Measurements from ENCODE around the gene RFXAP.
"Not testable (repeated sequence)": the region's sequence is repeated elsewhere in the genome, so short reads cannot be mapped to it uniquely, and the experiment has no call there.

Gene RFXAP

GRCh38 chr13:36818804-36819738, at the start of gene RFXAP:
RFXAP (plus strand) TSS chr13:36819222; CDS start chr13:36819358, 136 bp downstream.
- Mint-ChIP-seq H3K4me3 (peak within 1 kb of the TSS; percentile 92), H3K4me1 (ENCODE audit: low read depth) (peaks cover 55% of the 10 kb centered on the region), H3K27me3 (peaks cover 13% of the 10 kb centered on the region), H3K27ac (peak within 1 kb of the TSS; percentile 95), H3K36me3 (ENCODE audit: low read depth) (peaks cover 39% of the 10 kb centered on the region), H3K9me3 (no peaks in the 10 kb centered on the region)
- DNase-seq: peak; percentile 94

- H3K27ac Mint-ChIP-seq: no peak overlapping the region
- no peak for DNase-seq
- no peaks in the 10 kb centered on the region for H3K4me1 Mint-ChIP-seq (ENCODE audit: low read depth)
- no peak overlapping the region for H3K4me3 Mint-ChIP-seq
- peaks cover 3% of the 10 kb centered on the region for H3K9me3 Mint-ChIP-seq
- H3K27me3 Mint-ChIP-seq: peaks cover 19% of the 10 kb centered on the region
- no peaks in the 10 kb centered on the region for H3K36me3 Mint-ChIP-seq (ENCODE audit: low read depth)
Observed at GRCh38 chr13:36769545-36769944, 49.5 kb upstream of the RFXAP start.

GRCh38 chr13:36770741-36771140, 48.3 kb upstream of the RFXAP start:
- peaks cover 10% of the 10 kb centered on the region for H3K27me3 Mint-ChIP-seq
- DNase-seq: no peak
- no peaks in the 10 kb centered on the region for H3K4me1 Mint-ChIP-seq (ENCODE audit: low read depth)
- peaks cover 3% of the 10 kb centered on the region for H3K9me3 Mint-ChIP-seq
- H3K4me3 Mint-ChIP-seq: no peak overlapping the region
- no peak overlapping the region for H3K27ac Mint-ChIP-seq
- H3K36me3 Mint-ChIP-seq (ENCODE audit: low read depth): no peaks in the 10 kb centered on the region

- no peak for DNase-seq
- Mint-ChIP-seq H3K36me3 (ENCODE audit: low read depth) (no peaks in the 10 kb centered on the region), H3K4me1 (ENCODE audit: low read depth) (no peaks in the 10 kb centered on the region), H3K9me3 (no peaks in the 10 kb centered on the region), H3K4me3 (no peak overlapping the region), H3K27ac (no peak overlapping the region), H3K27me3 (peaks cover 11% of the 10 kb centered on the region)
Observed at GRCh38 chr13:36772853-36773252, 46.2 kb upstream of the RFXAP start.

- no peak overlapping the region for H3K27ac Mint-ChIP-seq
- no peaks in the 10 kb centered on the region for H3K36me3 Mint-ChIP-seq (ENCODE audit: low read depth)
- H3K4me3 Mint-ChIP-seq: no peak overlapping the region
- peaks cover 19% of the 10 kb centered on the region for H3K27me3 Mint-ChIP-seq
- no peaks in the 10 kb centered on the region for H3K4me1 Mint-ChIP-seq (ENCODE audit: low read depth)
- no peak for DNase-seq
- H3K9me3 Mint-ChIP-seq: no peaks in the 10 kb centered on the region
Observed at GRCh38 chr13:36774931-36775330, 44.1 kb upstream of the RFXAP start.

GRCh38 chr13:36776175-36776574, 42.8 kb upstream of the RFXAP start:
- H3K9me3 Mint-ChIP-seq: no peaks in the 10 kb centered on the region
- H3K36me3 Mint-ChIP-seq (ENCODE audit: low read depth): no peaks in the 10 kb centered on the region
- H3K4me3 Mint-ChIP-seq: no peak overlapping the region
- peaks cover 19% of the 10 kb centered on the region for H3K27me3 Mint-ChIP-seq
- DNase-seq: no peak
- no peaks in the 10 kb centered on the region for H3K4me1 Mint-ChIP-seq (ENCODE audit: low read depth)
- no peak overlapping the region for H3K27ac Mint-ChIP-seq

GRCh38 chr13:36778083-36778671, 40.8 kb upstream of the RFXAP start:
- H3K27ac Mint-ChIP-seq: no peak overlapping the region
- H3K36me3 Mint-ChIP-seq (ENCODE audit: low read depth): no peaks in the 10 kb centered on the region
- no peaks in the 10 kb centered on the region for H3K4me1 Mint-ChIP-seq (ENCODE audit: low read depth)
- H3K9me3 Mint-ChIP-seq: no peaks in the 10 kb centered on the region
- peaks cover 11% of the 10 kb centered on the region for H3K27me3 Mint-ChIP-seq
- H3K4me3 Mint-ChIP-seq: no peak overlapping the region
- no peak for DNase-seq

GRCh38 chr13:36783890-36784289, 35.1 kb upstream of the RFXAP start:
- DNase-seq: no peak
- Mint-ChIP-seq H3K36me3 (ENCODE audit: low read depth) (no peaks in the 10 kb centered on the region), H3K4me3 (no peak overlapping the region), H3K4me1 (ENCODE audit: low read depth) (no peaks in the 10 kb centered on the region), H3K27me3 (peaks cover 26% of the 10 kb centered on the region), H3K9me3 (no peaks in the 10 kb centered on the region), H3K27ac (no peak overlapping the region)

- H3K4me3 Mint-ChIP-seq; H3K4me1 Mint-ChIP-seq (ENCODE audit: low read depth); H3K27ac Mint-ChIP-seq; H3K36me3 Mint-ChIP-seq (ENCODE audit: low read depth); H3K9me3 Mint-ChIP-seq; DNase-seq: not testable (repeated sequence)
- H3K27me3 Mint-ChIP-seq: peaks cover 32% of the 10 kb centered on the region
Observed at GRCh38 chr13:36786175-36786574, 32.8 kb upstream of the RFXAP start.

- no peak overlapping the region for H3K27ac Mint-ChIP-seq
- no peaks in the 10 kb centered on the region for H3K4me1 Mint-ChIP-seq (ENCODE audit: low read depth)
- no peak overlapping the region for H3K4me3 Mint-ChIP-seq
- no peak for DNase-seq
- no peaks in the 10 kb centered on the region for H3K36me3 Mint-ChIP-seq (ENCODE audit: low read depth)
- peaks cover 32% of the 10 kb centered on the region for H3K27me3 Mint-ChIP-seq
- H3K9me3 Mint-ChIP-seq: no peaks in the 10 kb centered on the region
Observed at GRCh38 chr13:36787181-36787580, 31.8 kb upstream of the RFXAP start.

GRCh38 chr13:36788276-36788675, 30.7 kb upstream of the RFXAP start:
- H3K9me3 Mint-ChIP-seq: no peaks in the 10 kb centered on the region
- no peak for DNase-seq

GRCh38 chr13:36789061-36789460, 30.0 kb upstream of the RFXAP start:
- H3K27me3 Mint-ChIP-seq: peaks cover 30% of the 10 kb centered on the region
- no peaks in the 10 kb centered on the region for H3K9me3 Mint-ChIP-seq
- DNase-seq: no peak
- no peak overlapping the region for H3K27ac Mint-ChIP-seq
- no peak overlapping the region for H3K4me3 Mint-ChIP-seq
- no peaks in the 10 kb centered on the region for H3K4me1 Mint-ChIP-seq (ENCODE audit: low read depth)
- no peaks in the 10 kb centered on the region for H3K36me3 Mint-ChIP-seq (ENCODE audit: low read depth)

More at GRCh38 chr13:36788276-36788675, 30.7 kb upstream of the RFXAP start:
- H3K27me3 Mint-ChIP-seq: peaks cover 32% of the 10 kb centered on the region
- no peaks in the 10 kb centered on the region for H3K4me1 Mint-ChIP-seq (ENCODE audit: low read depth)
- no peak overlapping the region for H3K4me3 Mint-ChIP-seq
- no peak overlapping the region for H3K27ac Mint-ChIP-seq
- no peaks in the 10 kb centered on the region for H3K36me3 Mint-ChIP-seq (ENCODE audit: low read depth)

- Mint-ChIP-seq H3K4me1 (ENCODE audit: low read depth) (no peaks in the 10 kb centered on the region), H3K27ac (no peak overlapping the region), H3K27me3 (peaks cover 26% of the 10 kb centered on the region), H3K4me3 (no peak overlapping the region), H3K9me3 (no peaks in the 10 kb centered on the region), H3K36me3 (ENCODE audit: low read depth) (no peaks in the 10 kb centered on the region)
- DNase-seq: no peak
Observed at GRCh38 chr13:36789730-36790129, 29.3 kb upstream of the RFXAP start.

- peaks cover 27% of the 10 kb centered on the region for H3K27me3 Mint-ChIP-seq
Observed at GRCh38 chr13:36794706-36795105, 24.3 kb upstream of the RFXAP start.

GRCh38 chr13:36795463-36795862, 23.6 kb upstream of the RFXAP start:
- H3K27ac Mint-ChIP-seq: no peak overlapping the region
- no peaks in the 10 kb centered on the region for H3K36me3 Mint-ChIP-seq (ENCODE audit: low read depth)
- H3K9me3 Mint-ChIP-seq: no peaks in the 10 kb centered on the region
- no peak for DNase-seq
- H3K27me3 Mint-ChIP-seq: peaks cover 25% of the 10 kb centered on the region
- no peak overlapping the region for H3K4me3 Mint-ChIP-seq
- H3K4me1 Mint-ChIP-seq (ENCODE audit: low read depth): no peaks in the 10 kb centered on the region

More at GRCh38 chr13:36794706-36795105, 24.3 kb upstream of the RFXAP start:
- no peak for DNase-seq
- Mint-ChIP-seq H3K27ac (no peak overlapping the region), H3K4me1 (ENCODE audit: low read depth) (no peaks in the 10 kb centered on the region), H3K9me3 (no peaks in the 10 kb centered on the region), H3K4me3 (no peak overlapping the region), H3K36me3 (ENCODE audit: low read depth) (no peaks in the 10 kb centered on the region)

All from activated T-cell treated with anti-CD3 and anti-CD28 coated beads, Interleukin-2, amount 50 U/mL, for 24 hours (primary cell).